Smooth muscle cell (in vitro differentiated cells): ENCODE data around the gene LRP4. TPM values are rescaled to one million over a fixed set of nuclear protein-coding genes. Genes with fewer than 3 reads are reported as not detected.

Source experiments
- DNase-seq: peaks from one replicate; lab custom pipeline; 2025; ENCODE audit not compliant: unreplicated experiment; lab: John Stamatoyannopoulos, UW
- H2AFZ ChIP-seq: fragments of 200-600 bp; sonication (generic); 2 replicates; pipeline ENCODE4 v1.6.0; 2016; ENCODE audit warnings: antibody characterized with exemption, low read depth, mild to moderate bottlenecking
- H3F3A ChIP-seq: fragments of 200-600 bp; sonication (generic); 2 replicates; pipeline ENCODE4 v1.6.0; 2017; ENCODE audit warnings: antibody characterized with exemption, low read depth
- H3K27ac ChIP-seq: fragments of 200-600 bp; sonication (generic); 2 replicates; pipeline ENCODE4 v1.5.1; 2016; ENCODE audit warnings: low read depth, mild to moderate bottlenecking
- H3K27me3 ChIP-seq: fragments of 200-600 bp; sonication (generic); 2 replicates; pipeline ENCODE4 v1.6.1; 2016; ENCODE audit warnings: low read depth, mild to moderate bottlenecking
- H3K36me3 ChIP-seq: fragments of 200-600 bp; sonication (generic); 2 replicates; pipeline ENCODE4 v1.5.1; 2016; ENCODE audit warnings: low read depth
- H3K4me1 ChIP-seq: fragments of 200-600 bp; sonication (generic); 2 replicates; pipeline ENCODE4 v1.5.1; 2016; ENCODE audit warnings: low read depth
- H3K4me2 ChIP-seq: fragments of 200-600 bp; sonication (generic); 2 replicates; pipeline ENCODE4 v1.6.0; 2016; ENCODE audit warnings: mild to moderate bottlenecking
- H3K4me3 ChIP-seq: fragments of 200-600 bp; sonication (generic); 2 replicates; pipeline ENCODE4 v1.5.1; 2016; ENCODE audit warnings: mild to moderate bottlenecking
- H3K79me2 ChIP-seq: fragments of 200-600 bp; sonication (generic); 2 replicates; pipeline ENCODE4 v1.6.0; 2016; ENCODE audit warnings: low read depth, mild to moderate bottlenecking
- H3K9ac ChIP-seq: fragments of 200-600 bp; sonication (generic); 2 replicates; pipeline ENCODE4 v1.6.0; 2016; ENCODE audit warnings: low read depth
- H3K9me3 ChIP-seq: fragments of 200-600 bp; sonication (generic); replicated peaks from 2 replicates; pipeline ENCODE4 v1.5.1; 2016; ENCODE audit warnings: low read depth
- H4K20me1 ChIP-seq: fragments of 200-600 bp; sonication (generic); 2 replicates; pipeline ENCODE4 v1.6.0; 2016; ENCODE audit warnings: low read depth
- CTCF ChIP-seq: fragments of 200-600 bp; sonication (generic); IDR thresholded peaks from 2 replicates; pipeline ENCODE4 v1.5.1; 2017; ENCODE audit warnings: borderline replicate concordance, mild to moderate bottlenecking, antibody characterized with exemption; ENCODE audit not compliant: insufficient read depth, poor library complexity, severe bottlenecking
- WGBS: methylation state at CpG from one replicate; pipeline ENCODE4 v1.1.7; 2016; ENCODE audit warnings: low lambda C conversion rate; 5-methylcytosine and 5-hydroxymethylcytosine counted together
- polyA plus RNA-seq: library from polyadenylated mRNA; unstranded; fragments of >200 nt; fragmentation: Nextera tagmentation; extraction: Ambion mirVana; gene quantifications from 2 replicates; pipeline ENCODE4 v1.2.1, GENCODE V29; 2016
- total RNA-seq: library from RNA; depleted of rRNA; stranded (reverse); fragments of >200 nt; gene quantifications from 2 replicates; pipeline ENCODE4 v1.2.3, GENCODE V29; 2014

LRP4 gene
- total and polyA plus RNA-seq, 2 experiments from 2014 or later: 10.4 to 13.6 TPM

DNA sequence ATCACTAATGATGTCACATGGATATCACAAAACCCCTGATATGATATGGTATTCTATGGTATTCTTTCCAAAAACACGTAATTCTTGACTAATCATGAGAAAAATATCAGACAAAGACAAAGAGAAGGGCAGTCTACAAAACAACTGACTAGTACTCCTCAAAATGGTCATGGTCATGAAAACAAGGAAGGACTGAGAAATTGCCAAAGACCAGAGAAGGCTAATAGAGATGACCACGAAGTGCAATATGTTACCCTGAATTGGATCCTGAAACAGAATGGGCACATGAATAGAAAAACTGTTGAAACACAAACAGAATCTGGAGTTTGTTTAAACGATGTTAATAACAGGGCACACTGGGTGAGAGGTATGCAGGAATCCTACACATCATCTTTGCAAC is 82.5 kb downstream of the LRP4 start:
- no peaks in the 10 kb centered on the region for H3K9me3 ChIP-seq
- peaks cover 97% of the 10 kb centered on the region for H4K20me1 ChIP-seq
- H2AFZ ChIP-seq: no peak overlapping the region
- DNase-seq: no peak
- H3F3A ChIP-seq: no peaks in the 10 kb centered on the region
- peaks cover 99% of the 10 kb centered on the region for H3K79me2 ChIP-seq
- no peak for TF ChIP-seq CTCF
- no peak overlapping the region for H3K4me3 ChIP-seq
- H3K27ac ChIP-seq: no peak overlapping the region
- H3K4me2 ChIP-seq: no peak overlapping the region
- no peaks in the 10 kb centered on the region for H3K27me3 ChIP-seq
- no peaks in the 10 kb centered on the region for H3K36me3 ChIP-seq
- 86% methylated on average over 3 of the region's 3 CpGs for WGBS
- no peak overlapping the region for H3K9ac ChIP-seq
- H3K4me1 ChIP-seq: no peaks in the 10 kb centered on the region

GRCh38 chr11:46834821-46835220 is 83.5 kb downstream of the LRP4 start:
- no peaks in the 10 kb centered on the region for H3K27me3 ChIP-seq
- no peak for DNase-seq
- peaks cover 96% of the 10 kb centered on the region for H4K20me1 ChIP-seq
- H2AFZ ChIP-seq: no peak overlapping the region
- H3F3A ChIP-seq: no peaks in the 10 kb centered on the region
- no peaks in the 10 kb centered on the region for H3K36me3 ChIP-seq
- no peaks in the 10 kb centered on the region for H3K4me1 ChIP-seq
- no peak overlapping the region for H3K27ac ChIP-seq
- H3K9ac ChIP-seq: no peak overlapping the region
- H3K79me2 ChIP-seq: peaks cover 99% of the 10 kb centered on the region
- no peaks in the 10 kb centered on the region for H3K9me3 ChIP-seq
- 96% methylated on average over 4 of the region's 4 CpGs for WGBS
- no peak for TF ChIP-seq CTCF
- H3K4me2 ChIP-seq: no peak overlapping the region
- no peak overlapping the region for H3K4me3 ChIP-seq

DNA sequence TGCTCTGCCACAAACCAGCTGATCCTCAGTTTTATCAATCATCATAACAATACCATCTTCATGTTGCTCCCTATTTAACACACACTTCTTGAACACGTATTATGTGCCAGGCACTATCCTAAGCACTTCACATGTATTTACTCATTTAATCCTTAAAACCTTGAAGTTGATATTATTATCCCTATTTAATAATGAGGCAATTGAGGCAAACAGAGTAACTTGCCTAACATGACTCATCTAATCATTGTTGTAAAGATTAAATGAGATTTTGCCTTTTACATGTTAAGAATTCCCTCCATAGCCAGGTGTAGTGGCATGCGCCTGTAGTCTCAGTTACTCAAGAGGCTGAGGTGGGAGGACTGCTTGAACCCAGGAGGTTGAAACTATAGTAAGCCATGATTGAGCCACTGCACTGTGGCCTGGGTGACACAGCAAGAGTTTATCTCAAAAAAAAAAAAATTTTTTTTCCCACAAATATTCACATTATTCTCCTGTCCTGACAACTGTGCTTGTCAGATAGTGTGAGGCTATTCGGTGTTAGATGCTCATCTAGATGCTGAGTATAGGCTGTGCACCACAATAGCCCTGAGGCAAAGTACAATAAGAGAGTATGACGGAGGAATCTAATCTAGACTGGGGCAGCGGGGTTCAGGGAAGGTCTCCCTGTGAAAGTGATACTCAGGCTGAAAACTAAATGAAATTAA is 85.7 kb downstream of the LRP4 start:
- no peak for TF ChIP-seq CTCF
- H3K36me3 ChIP-seq: no peaks in the 10 kb centered on the region
- no peak overlapping the region for H2AFZ ChIP-seq
- no peaks in the 10 kb centered on the region for H3K27me3 ChIP-seq
- peaks cover 3% of the 10 kb centered on the region for H3K4me1 ChIP-seq
- H4K20me1 ChIP-seq: peaks cover 93% of the 10 kb centered on the region
- H3K27ac ChIP-seq: no peak overlapping the region
- no peak overlapping the region for H3K9ac ChIP-seq
- 89% methylated on average over 5 of the region's 5 CpGs for WGBS
- no peak for DNase-seq
- H3K4me2 ChIP-seq: no peak overlapping the region
- H3K4me3 ChIP-seq: no peak overlapping the region
- H3K79me2 ChIP-seq: peaks cover 99% of the 10 kb centered on the region
- H3F3A ChIP-seq: peaks cover 4% of the 10 kb centered on the region
- H3K9me3 ChIP-seq: no peaks in the 10 kb centered on the region

DNA sequence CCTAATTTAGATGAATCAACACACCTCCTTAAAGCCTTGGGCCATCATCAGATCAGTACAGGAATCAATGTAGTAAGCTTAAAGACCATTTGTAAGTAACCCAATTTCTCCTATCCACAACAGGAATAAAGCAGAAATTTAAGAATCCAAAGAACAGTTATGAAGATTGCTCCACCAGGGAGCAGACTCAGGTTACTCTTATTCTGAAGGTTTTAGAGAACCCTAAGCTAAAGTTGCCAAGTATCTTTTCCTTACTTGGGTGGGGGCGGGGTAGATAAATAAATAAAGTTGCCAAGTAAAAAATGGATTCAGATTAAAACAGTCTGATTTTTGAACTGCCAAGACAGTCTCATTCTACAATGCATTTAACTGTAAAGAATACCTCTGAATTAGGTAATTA is 90.4 kb downstream of the LRP4 start:
- peaks cover 13% of the 10 kb centered on the region for H3F3A ChIP-seq
- H3K79me2 ChIP-seq: peaks cover 97% of the 10 kb centered on the region
- 100% methylated on average over 1 of the region's 1 CpG for WGBS
- H3K4me3 ChIP-seq: no peak overlapping the region
- no peaks in the 10 kb centered on the region for H3K9me3 ChIP-seq
- H3K27me3 ChIP-seq: no peaks in the 10 kb centered on the region
- H2AFZ ChIP-seq: no peak overlapping the region
- peaks cover 92% of the 10 kb centered on the region for H4K20me1 ChIP-seq
- no peak overlapping the region for H3K4me2 ChIP-seq
- H3K36me3 ChIP-seq: no peaks in the 10 kb centered on the region
- H3K27ac ChIP-seq: peak overlapping the region; percentile 32
- peaks cover 19% of the 10 kb centered on the region for H3K4me1 ChIP-seq
- peak overlapping the region; percentile 27 for H3K9ac ChIP-seq
- DNase-seq: no peak
- no peak for TF ChIP-seq CTCF
